ENCODE measurements around the gene PEF1.

PEF1 gene

DNA sequence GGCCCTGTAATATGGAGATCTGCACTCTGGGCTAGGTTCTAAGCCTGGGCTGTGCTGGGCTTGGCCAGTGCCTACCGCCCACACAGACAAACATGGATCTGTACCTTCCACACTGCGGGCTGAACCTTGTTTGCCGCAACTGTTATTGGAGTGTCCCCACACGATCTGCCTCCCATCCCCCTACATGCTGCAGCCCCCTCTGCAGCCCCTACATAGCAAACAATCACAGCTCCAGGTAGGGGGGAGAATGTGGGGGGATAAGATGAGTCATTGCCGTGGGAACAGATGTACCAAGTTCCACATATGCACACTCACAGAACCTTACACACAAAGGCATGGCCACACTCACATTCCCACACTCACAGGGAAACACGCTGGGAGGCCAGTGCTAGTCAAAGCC is 29.3 kb downstream of the PEF1 start:
- Histone ChIP-seq H3K9ac (ENCODE audit: low read depth, low read length) (no peak overlapping the region), H3K4me3 (ENCODE audit: low read depth, low read length) (no peak overlapping the region), H3K9me3 (ENCODE audit: control insufficient read depth, insufficient read depth, low read length) (no peaks in the 10 kb centered on the region), H3K36me3 (ENCODE audit: control insufficient read depth, insufficient read depth, low read length) (no peaks in the 10 kb centered on the region), H3K4me1 (ENCODE audit: control insufficient read depth, insufficient read depth, low read length) (peaks cover 4% of the 10 kb centered on the region), H3K27me3 (ENCODE audit: control insufficient read depth, insufficient read depth, low read length) (peaks cover 34% of the 10 kb centered on the region)

DNA sequence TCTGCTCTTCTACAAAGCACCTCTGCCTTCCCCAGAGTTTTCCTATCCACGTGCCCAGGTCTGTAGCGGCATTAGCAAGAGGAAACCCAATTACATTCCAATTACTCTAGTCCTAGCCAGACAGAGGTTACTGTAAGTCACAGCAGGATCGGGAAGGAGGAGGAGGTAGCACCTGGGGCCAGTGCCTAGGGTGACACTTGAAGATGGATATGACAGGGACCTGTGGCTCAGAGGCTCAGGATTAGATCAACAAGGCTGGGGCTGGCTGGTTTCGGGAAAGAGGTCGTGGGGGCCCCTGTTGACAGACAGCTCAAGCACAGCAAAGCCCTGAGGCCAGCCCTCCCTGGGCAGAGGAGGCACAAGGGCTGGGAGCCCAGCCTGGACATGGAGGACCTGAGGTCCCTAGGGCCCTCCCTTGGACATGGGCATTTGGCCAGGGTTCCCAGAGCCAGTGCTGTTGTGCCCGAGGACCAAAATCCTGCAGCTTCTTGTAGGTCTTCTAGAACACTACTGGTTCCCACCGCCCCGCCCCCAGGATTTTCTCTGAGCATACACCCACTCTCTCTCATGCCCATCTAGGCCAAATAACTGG is 30.2 kb downstream of the PEF1 start:
- peaks cover 4% of the 10 kb centered on the region for H3K4me1 ChIP-seq (ENCODE audit: control insufficient read depth, insufficient read depth, low read length)
- H3K9me3 ChIP-seq (ENCODE audit: control insufficient read depth, insufficient read depth, low read length) = no peaks in the 10 kb centered on the region
- no peaks in the 10 kb centered on the region for H3K36me3 ChIP-seq (ENCODE audit: control insufficient read depth, insufficient read depth, low read length)
- no peak overlapping the region for H3K4me3 ChIP-seq (ENCODE audit: low read depth, low read length)
- peaks cover 34% of the 10 kb centered on the region for H3K27me3 ChIP-seq (ENCODE audit: control insufficient read depth, insufficient read depth, low read length)
- H3K9ac ChIP-seq (ENCODE audit: low read depth, low read length) = peak overlapping the region; percentile 38

DNA sequence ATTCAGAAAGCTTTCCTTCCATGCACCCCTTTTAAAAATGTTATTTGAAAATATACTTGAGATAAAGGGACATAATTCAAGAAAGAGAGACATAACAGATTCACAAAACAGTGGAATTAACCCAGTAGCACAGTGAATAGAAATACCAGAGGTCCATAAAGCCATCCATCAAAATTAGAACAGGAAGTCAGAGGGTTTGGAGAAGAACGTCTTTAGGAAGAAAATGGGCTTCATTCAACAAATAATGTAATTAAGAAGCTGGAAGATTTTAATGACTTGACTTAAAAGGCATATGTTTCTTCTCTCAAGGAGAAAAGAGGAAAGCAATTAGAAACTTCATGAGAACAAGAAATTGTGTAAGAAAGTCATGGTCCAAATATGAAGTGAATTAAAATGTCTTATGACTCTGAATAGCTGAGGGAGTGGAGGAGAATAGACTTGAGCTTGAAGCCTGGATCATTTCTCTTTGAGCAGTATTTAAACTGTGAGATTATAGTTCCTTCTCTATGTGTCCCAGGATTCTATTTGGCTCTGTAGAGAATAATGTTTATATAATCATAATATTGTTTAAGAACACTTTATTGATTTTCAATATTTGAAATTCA is 35.1 kb downstream of the PEF1 start:
- Histone ChIP-seq H3K4me3 (ENCODE audit: low read depth, low read length) (no peak overlapping the region), H3K4me1 (ENCODE audit: control insufficient read depth, insufficient read depth, low read length) (peaks cover 4% of the 10 kb centered on the region), H3K9ac (ENCODE audit: low read depth, low read length) (no peak overlapping the region), H3K27me3 (ENCODE audit: control insufficient read depth, insufficient read depth, low read length) (no peaks in the 10 kb centered on the region), H3K9me3 (ENCODE audit: control insufficient read depth, insufficient read depth, low read length) (no peaks in the 10 kb centered on the region), H3K36me3 (ENCODE audit: control insufficient read depth, insufficient read depth, low read length) (no peaks in the 10 kb centered on the region)

DNA sequence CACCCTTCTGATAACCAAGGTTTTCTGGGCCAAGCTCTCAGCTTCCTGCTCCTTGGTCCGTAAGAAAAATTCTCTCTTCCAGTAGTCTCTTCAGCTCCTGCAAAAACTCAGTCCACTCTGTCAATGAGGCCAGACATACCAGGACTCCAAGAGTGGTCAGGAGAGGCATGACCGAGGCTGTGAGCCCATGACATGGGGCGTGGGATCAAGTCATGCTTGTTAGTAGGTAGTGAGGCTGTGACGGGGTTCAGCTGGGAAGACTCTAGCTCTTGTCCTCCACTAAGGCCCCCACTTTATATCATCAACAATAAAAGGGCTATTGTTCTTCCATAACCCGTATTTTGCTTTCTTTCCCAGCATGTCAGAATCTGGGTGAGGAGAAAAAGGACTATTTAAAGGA is 37.3 kb downstream of the PEF1 start:
- no peaks in the 10 kb centered on the region for H3K9me3 ChIP-seq (ENCODE audit: control insufficient read depth, insufficient read depth, low read length)
- no peaks in the 10 kb centered on the region for H3K27me3 ChIP-seq (ENCODE audit: control insufficient read depth, insufficient read depth, low read length)
- no peak overlapping the region for H3K9ac ChIP-seq (ENCODE audit: low read depth, low read length)
- H3K4me3 ChIP-seq (ENCODE audit: low read depth, low read length) = no peak overlapping the region
- no peaks in the 10 kb centered on the region for H3K4me1 ChIP-seq (ENCODE audit: control insufficient read depth, insufficient read depth, low read length)
- H3K36me3 ChIP-seq (ENCODE audit: control insufficient read depth, insufficient read depth, low read length) = no peaks in the 10 kb centered on the region

DNA sequence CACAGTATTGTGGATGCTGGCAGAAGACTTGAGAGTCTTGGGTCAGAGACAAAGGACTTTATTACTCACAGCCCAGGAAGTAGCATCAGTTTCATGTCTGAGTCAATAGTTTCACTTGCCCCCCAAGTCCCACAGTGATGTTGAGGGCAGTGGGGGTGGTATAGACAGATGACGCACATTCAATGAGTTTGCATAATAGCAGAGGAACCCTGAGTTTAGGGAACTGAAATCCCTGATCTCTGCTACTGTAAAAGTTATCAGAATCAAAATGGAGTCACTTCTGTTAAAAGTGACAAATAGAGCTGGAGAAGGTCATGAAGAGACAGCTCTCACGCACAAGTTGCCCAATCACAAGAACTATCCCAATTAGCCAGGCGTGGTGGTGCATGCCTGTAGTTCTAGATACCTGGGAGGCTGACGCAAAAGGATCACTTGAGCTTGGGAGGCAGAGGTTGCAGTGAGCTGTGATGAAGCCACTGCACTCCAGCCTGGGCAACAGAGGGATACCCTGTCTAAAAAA is 38.7 kb downstream of the PEF1 start:
- Histone ChIP-seq H3K4me1 (ENCODE audit: control insufficient read depth, insufficient read depth, low read length) (no peaks in the 10 kb centered on the region), H3K9ac (ENCODE audit: low read depth, low read length) (no peak overlapping the region), H3K4me3 (ENCODE audit: low read depth, low read length) (no peak overlapping the region), H3K9me3 (ENCODE audit: control insufficient read depth, insufficient read depth, low read length) (no peaks in the 10 kb centered on the region), H3K27me3 (ENCODE audit: control insufficient read depth, insufficient read depth, low read length) (no peaks in the 10 kb centered on the region), H3K36me3 (ENCODE audit: control insufficient read depth, insufficient read depth, low read length) (no peaks in the 10 kb centered on the region)

DNA sequence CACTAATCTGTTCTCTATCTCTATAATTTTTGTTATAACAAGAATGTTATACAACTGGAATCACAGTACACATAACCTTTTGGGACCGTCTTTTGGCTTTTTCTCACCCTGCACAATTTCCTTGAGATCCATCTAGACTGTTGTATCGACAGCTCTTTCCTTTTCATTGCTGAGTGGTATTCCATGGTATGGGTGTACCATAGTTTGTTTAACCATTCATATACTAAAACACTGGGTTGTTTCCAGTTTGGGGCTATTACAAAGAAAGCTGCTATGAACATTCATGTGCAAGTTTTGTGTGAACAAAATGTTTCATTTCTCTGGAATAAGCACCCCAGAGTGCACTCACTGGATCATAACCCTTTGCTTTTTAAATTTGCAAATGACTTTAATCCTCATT is 42.6 kb downstream of the PEF1 start:
- Histone ChIP-seq H3K27me3 (ENCODE audit: control insufficient read depth, insufficient read depth, low read length) (no peaks in the 10 kb centered on the region), H3K4me3 (ENCODE audit: low read depth, low read length) (no peak overlapping the region), H3K4me1 (ENCODE audit: control insufficient read depth, insufficient read depth, low read length) (no peaks in the 10 kb centered on the region), H3K9ac (ENCODE audit: low read depth, low read length) (no peak overlapping the region), H3K9me3 (ENCODE audit: control insufficient read depth, insufficient read depth, low read length) (no peaks in the 10 kb centered on the region), H3K36me3 (ENCODE audit: control insufficient read depth, insufficient read depth, low read length) (no peaks in the 10 kb centered on the region)

DNA sequence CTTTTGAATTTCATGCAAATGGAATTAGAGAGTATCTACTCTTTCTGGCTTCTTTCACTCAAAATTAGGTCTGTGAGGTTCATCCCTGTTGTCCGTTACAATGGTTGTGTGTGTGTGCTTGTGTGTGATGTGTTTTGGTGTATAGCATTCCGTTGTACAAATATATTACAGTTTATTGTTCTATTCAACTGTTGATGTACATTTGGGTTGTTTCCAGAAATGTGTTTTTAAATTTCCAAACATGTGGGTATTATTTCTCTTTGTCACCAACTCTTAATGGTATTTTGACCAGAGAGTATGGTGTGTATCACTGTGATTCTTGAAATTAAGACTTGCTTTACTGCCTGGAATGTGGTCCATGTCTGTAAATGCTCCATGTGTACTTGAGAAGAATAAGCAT is 44.0 kb downstream of the PEF1 start:
- H3K27me3 ChIP-seq (ENCODE audit: control insufficient read depth, insufficient read depth, low read length) = no peaks in the 10 kb centered on the region
- H3K9ac ChIP-seq (ENCODE audit: low read depth, low read length) = no peak overlapping the region
- no peaks in the 10 kb centered on the region for H3K4me1 ChIP-seq (ENCODE audit: control insufficient read depth, insufficient read depth, low read length)
- H3K36me3 ChIP-seq (ENCODE audit: control insufficient read depth, insufficient read depth, low read length) = no peaks in the 10 kb centered on the region
- no peaks in the 10 kb centered on the region for H3K9me3 ChIP-seq (ENCODE audit: control insufficient read depth, insufficient read depth, low read length)
- H3K4me3 ChIP-seq (ENCODE audit: low read depth, low read length) = no peak overlapping the region

DNA sequence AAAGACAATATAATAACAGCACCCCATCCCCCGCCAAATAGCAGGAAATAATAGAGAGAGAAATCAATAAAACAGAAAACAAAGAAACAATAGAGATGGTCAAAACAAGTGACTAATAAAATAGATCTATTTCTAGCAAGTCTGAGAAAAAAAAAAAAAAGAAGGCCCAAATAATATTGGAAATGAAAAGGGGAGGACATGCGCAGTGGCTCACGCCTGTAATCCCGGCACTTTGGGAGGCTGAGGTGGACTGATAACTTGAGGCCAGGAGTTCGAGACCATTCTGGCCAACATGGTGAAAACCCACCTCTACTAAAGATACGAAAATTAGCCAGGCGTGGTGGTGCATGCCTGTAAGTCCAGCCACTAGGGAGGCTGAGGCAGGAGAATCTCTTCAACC is 45.7 kb downstream of the PEF1 start:
- Histone ChIP-seq H3K4me1 (ENCODE audit: control insufficient read depth, insufficient read depth, low read length) (no peaks in the 10 kb centered on the region), H3K9ac (ENCODE audit: low read depth, low read length) (no peak overlapping the region), H3K27me3 (ENCODE audit: control insufficient read depth, insufficient read depth, low read length) (no peaks in the 10 kb centered on the region), H3K36me3 (ENCODE audit: control insufficient read depth, insufficient read depth, low read length) (no peaks in the 10 kb centered on the region), H3K9me3 (ENCODE audit: control insufficient read depth, insufficient read depth, low read length) (no peaks in the 10 kb centered on the region), H3K4me3 (ENCODE audit: low read depth, low read length) (no peak overlapping the region)

DNA sequence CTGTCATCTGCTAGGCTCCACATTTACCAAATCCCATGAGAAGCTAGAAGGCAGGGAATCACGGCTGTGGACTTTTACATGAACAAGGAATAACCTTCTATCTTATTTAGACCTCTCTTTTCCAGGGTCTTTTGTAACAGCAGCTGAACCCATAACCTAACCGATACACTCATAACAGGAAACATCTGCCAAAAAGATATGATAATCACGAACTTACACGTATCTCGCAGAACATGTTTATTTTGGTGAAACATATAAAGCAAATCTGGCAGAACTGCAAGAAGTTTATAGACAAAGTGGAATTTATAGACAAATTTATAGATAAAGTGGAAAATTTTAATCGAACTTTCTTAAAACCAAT is 48.0 kb downstream of the PEF1 start:
- Histone ChIP-seq H3K9ac (ENCODE audit: low read depth, low read length) (no peak overlapping the region), H3K36me3 (ENCODE audit: control insufficient read depth, insufficient read depth, low read length) (no peaks in the 10 kb centered on the region), H3K4me1 (ENCODE audit: control insufficient read depth, insufficient read depth, low read length) (no peaks in the 10 kb centered on the region), H3K27me3 (ENCODE audit: control insufficient read depth, insufficient read depth, low read length) (peaks cover 5% of the 10 kb centered on the region), H3K4me3 (ENCODE audit: low read depth, low read length) (no peak overlapping the region), H3K9me3 (ENCODE audit: control insufficient read depth, insufficient read depth, low read length) (no peaks in the 10 kb centered on the region)

DNA sequence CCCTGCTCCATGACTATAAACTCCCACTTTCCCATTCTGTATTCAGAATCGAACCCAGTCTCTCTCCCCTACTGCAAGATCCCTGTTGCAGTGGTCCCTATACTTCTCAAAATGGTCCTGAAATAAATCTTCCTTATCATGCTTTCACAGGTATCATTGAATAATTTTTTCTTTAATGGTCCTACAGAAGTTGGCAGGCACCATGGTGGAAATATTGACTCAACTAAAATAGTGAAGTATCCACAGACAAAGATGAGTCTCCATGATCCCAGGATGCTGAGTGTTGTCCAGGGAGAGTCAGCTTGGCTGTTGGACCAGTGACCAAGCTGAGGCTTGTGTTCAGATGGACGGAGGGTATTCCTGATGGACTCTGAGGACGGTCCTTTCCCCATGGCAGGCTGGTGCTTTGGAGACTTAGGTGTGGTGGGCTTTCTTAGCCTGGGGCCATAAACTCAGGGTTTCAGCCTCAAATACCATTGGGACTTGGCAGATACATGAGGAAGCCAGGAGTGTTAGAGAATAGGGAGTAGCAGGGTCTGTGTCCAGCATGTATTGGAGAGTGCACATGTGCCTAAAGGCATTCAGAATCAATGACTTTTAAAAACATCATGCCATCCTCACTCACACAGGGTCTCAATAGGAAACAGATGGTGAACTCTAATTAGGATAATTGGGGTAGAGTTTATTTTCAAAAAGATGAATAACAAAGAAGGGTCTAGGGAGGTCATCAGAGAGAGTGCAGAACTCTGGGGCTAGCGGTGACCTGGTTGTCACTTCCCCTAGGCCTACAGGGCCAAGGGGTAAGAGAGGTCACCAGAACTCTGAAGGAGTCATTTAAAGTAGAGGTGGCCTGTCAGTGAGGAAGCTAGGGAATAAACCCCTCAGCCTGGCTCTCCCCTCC is 48.6 kb downstream of the PEF1 start:
- Histone ChIP-seq H3K27me3 (ENCODE audit: control insufficient read depth, insufficient read depth, low read length) (peaks cover 5% of the 10 kb centered on the region), H3K36me3 (ENCODE audit: control insufficient read depth, insufficient read depth, low read length) (no peaks in the 10 kb centered on the region), H3K4me1 (ENCODE audit: control insufficient read depth, insufficient read depth, low read length) (no peaks in the 10 kb centered on the region), H3K9me3 (ENCODE audit: control insufficient read depth, insufficient read depth, low read length) (no peaks in the 10 kb centered on the region), H3K4me3 (ENCODE audit: low read depth, low read length) (no peak overlapping the region), H3K9ac (ENCODE audit: low read depth, low read length) (no peak overlapping the region)

DNA sequence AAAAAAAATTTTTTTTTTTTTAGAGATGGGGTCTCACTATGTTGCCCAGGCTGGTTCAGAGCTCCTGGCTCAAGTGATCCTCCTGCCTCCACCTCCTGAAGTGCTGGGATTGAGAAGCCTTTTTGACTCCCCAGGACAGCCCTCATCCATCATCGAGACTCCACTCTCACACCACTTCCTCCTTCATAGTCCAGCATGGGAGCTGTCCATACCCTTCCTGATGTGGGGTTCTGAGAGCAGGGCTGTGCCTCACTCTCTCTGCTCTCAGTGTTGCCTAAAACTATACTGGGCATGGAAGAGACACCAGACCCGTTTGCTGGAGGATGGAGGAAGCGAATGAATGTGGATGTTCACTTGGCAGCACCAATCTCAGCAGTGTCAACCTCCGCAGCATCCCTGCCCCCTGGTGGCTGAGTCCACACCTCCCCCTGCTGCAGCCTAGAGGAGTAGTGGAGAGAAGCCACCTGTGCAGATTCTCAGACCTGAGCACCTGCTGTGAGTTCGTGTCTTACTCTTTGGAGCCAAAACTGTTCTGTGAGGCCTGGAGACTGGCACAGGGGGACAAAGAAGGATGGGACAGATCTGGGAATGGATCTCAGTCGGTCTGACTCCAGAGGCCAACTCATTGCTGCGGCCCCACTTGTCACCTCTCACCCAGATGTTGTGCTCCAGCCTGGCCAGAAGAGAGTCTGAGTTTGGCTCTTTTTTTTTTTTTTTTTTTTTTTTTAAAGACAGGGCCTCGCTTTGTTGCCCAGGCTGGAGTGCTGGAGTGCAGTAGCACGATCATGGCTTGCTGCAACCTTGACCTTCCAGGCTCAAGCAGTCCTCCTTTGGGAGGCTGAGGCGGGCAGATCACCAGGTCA is 50.7 kb downstream of the PEF1 start:
- H3K4me3 ChIP-seq (ENCODE audit: low read depth, low read length) = no peak overlapping the region
- H3K9ac ChIP-seq (ENCODE audit: low read depth, low read length) = no peak overlapping the region
- H3K4me1 ChIP-seq (ENCODE audit: control insufficient read depth, insufficient read depth, low read length) = no peaks in the 10 kb centered on the region
- H3K9me3 ChIP-seq (ENCODE audit: control insufficient read depth, insufficient read depth, low read length) = no peaks in the 10 kb centered on the region
- H3K27me3 ChIP-seq (ENCODE audit: control insufficient read depth, insufficient read depth, low read length) = peaks cover 15% of the 10 kb centered on the region
- no peaks in the 10 kb centered on the region for H3K36me3 ChIP-seq (ENCODE audit: control insufficient read depth, insufficient read depth, low read length)
